Testis (tissue), 3 donors: ENCODE results near the gene BPIFA1. TPM values are rescaled to one million over a fixed set of nuclear protein-coding genes. Genes with fewer than 3 reads are reported as not detected.

ENCODE experiments used
- DNase-seq: peaks from one replicate; pipeline ENCODE4 v3.0.0-alpha.2; 2019
- H3K27ac ChIP-seq, 2 donors: fragments of 200-600 bp; sonication (generic); one replicate each; pipeline ENCODE4 v1.5.1; 2019
- H3K27me3 ChIP-seq: fragments of 200-600 bp; sonication (generic); one replicate; pipeline ENCODE4 v1.5.1; 2019
- H3K36me3 ChIP-seq: fragments of 200-600 bp; sonication (generic); one replicate; pipeline ENCODE4 v1.5.1; 2017; ENCODE audit warnings: low read depth; ENCODE audit errors: missing control alignments
- H3K4me1 ChIP-seq: fragments of 200-600 bp; sonication (generic); one replicate; pipeline ENCODE4 v1.5.1; 2019
- H3K4me3 ChIP-seq, 2 donors: fragments of 200-600 bp; sonication (generic); one replicate each; pipeline ENCODE4 v1.5.1; 2017 to 2019
- H3K9me3 ChIP-seq: fragments of 200-600 bp; sonication (generic); one replicate; pipeline ENCODE4 v1.5.1; 2017
- POLR2A ChIP-seq: fragments of 450-650 bp; IDR thresholded peaks from one replicate; pipeline ENCODE4 v1.6.1; 2017; ENCODE audit warnings: antibody characterized with exemption, mild to moderate bottlenecking, moderate library complexity
- WGBS, 2 donors: methylation state at CpG; one replicate each; pipeline ENCODE4 v1.1.5; 2018; 5-methylcytosine and 5-hydroxymethylcytosine counted together
- intact Hi-C: fragments of 100-400 bp; cut with DNase I; formaldehyde crosslinking; loops from one replicate; pipeline ENCODE4 v1.15.1; 2023; ENCODE audit warnings: low total_unique reads
- polyA plus RNA-seq: library from polyadenylated mRNA; stranded (reverse); fragments of 350-450 nt; fragmentation: Illumina TruSeq; extraction: RNeasy Lipid Tissue Mini Kit (QIAGEN cat#74804); gene quantifications from one replicate; pipeline ENCODE4 v1.2.3, GENCODE V29; 2014; ENCODE audit warnings: low read depth, low replicate concordance; ENCODE audit not compliant: insufficient read depth
- total RNA-seq, 2 donors: library from RNA; depleted of rRNA; stranded (reverse); fragments of >200 nt; gene quantifications; one replicate each; pipeline ENCODE4 v1.2.3, GENCODE V29; 2016
- TF ChIP-seq, protein P1 (sequence below), 3 experiments: fragments of 450-650 bp in 2 of 3; fragments of 200-600 bp in 1 of 3; sonication (generic) in 1 of 3; IDR thresholded peaks; one replicate each; pipeline ENCODE4 v1.5.1; 2016 to 2019; ENCODE audit warnings: antibody characterized with exemption in 3 of 3, mild to moderate bottlenecking in 2 of 3, moderate library complexity in 1 of 3

The BPIFA1 gene
- total and polyA plus RNA-seq, 3 donors from 2014 or later = 1.6 TPM; not detected in 2

DNA sequence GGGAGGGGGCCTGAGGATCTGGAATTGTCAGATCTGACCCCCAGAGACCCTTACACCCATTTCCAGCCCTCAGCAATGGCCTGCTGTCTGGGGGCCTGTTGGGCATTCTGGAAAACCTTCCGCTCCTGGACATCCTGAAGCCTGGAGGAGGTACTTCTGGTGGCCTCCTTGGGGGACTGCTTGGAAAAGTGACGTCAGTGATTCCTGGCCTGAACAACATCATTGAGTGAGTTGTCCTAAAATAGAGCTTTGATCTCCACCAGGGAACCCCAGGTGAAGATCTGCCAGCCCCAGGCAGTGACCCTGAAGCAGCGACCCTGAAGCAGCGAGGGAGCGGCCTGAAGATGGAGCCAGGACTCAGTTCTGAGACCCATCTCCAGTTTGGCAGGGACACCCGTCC lies 2.2 kb downstream of the BPIFA1 start:
- no peaks in the 10 kb centered on the region for H3K27me3 ChIP-seq

DNA sequence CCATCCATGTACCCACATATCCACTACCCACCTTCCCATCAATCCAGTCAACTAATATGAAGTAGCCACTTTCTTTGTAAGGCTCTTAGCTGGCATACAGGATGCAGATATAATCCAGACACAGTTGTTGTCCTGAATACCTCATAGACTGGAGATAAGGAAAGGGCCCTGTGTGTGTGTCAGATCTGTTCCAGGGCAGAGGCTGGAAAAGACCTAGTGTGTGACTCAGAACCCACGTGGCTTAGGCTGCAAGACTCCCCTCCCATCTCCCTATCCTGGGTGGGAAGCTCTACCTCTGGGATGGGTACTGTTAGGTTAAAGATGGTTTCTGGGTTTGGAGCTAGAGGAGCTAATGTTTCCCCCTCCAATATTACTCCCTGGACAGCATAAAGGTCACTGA lies 3.6 kb downstream of the BPIFA1 start:
- WGBS, 2 donors = 53 to 75% methylated on average over 1 of the region's 1 CpG
- Histone ChIP-seq H3K9me3 (no peaks in the 10 kb centered on the region), H3K27me3 (no peaks in the 10 kb centered on the region), H3K36me3 (no peaks in the 10 kb centered on the region), H3K4me1 (no peaks in the 10 kb centered on the region), H3K27ac (no peak overlapping the region), H3K4me3 (no peak overlapping the region)
- TF ChIP-seq, protein P1, sequence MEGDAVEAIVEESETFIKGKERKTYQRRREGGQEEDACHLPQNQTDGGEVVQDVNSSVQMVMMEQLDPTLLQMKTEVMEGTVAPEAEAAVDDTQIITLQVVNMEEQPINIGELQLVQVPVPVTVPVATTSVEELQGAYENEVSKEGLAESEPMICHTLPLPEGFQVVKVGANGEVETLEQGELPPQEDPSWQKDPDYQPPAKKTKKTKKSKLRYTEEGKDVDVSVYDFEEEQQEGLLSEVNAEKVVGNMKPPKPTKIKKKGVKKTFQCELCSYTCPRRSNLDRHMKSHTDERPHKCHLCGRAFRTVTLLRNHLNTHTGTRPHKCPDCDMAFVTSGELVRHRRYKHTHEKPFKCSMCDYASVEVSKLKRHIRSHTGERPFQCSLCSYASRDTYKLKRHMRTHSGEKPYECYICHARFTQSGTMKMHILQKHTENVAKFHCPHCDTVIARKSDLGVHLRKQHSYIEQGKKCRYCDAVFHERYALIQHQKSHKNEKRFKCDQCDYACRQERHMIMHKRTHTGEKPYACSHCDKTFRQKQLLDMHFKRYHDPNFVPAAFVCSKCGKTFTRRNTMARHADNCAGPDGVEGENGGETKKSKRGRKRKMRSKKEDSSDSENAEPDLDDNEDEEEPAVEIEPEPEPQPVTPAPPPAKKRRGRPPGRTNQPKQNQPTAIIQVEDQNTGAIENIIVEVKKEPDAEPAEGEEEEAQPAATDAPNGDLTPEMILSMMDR (IDR thresholded peaks at IDR 0.05) = no peak
- no peak for TF ChIP-seq POLR2A
- intact Hi-C loops = no loop called here
- DNase-seq = no peak

More for the DNA sequence above, 2.2 kb downstream of the BPIFA1 start:
- Histone ChIP-seq H3K36me3 (no peaks in the 10 kb centered on the region), H3K27ac (no peak overlapping the region), H3K4me1 (no peaks in the 10 kb centered on the region), H3K4me3 (no peak overlapping the region), H3K9me3 (no peaks in the 10 kb centered on the region)
- TF ChIP-seq, protein P1 (IDR thresholded peaks at IDR 0.05) = no peak
- TF ChIP-seq POLR2A = no peak
- DNase-seq = no peak
- intact Hi-C loops = no loop called here
- 83 to 86% methylated on average over 2 to 6 of the region's 6 CpGs for WGBS, 2 donors

DNA sequence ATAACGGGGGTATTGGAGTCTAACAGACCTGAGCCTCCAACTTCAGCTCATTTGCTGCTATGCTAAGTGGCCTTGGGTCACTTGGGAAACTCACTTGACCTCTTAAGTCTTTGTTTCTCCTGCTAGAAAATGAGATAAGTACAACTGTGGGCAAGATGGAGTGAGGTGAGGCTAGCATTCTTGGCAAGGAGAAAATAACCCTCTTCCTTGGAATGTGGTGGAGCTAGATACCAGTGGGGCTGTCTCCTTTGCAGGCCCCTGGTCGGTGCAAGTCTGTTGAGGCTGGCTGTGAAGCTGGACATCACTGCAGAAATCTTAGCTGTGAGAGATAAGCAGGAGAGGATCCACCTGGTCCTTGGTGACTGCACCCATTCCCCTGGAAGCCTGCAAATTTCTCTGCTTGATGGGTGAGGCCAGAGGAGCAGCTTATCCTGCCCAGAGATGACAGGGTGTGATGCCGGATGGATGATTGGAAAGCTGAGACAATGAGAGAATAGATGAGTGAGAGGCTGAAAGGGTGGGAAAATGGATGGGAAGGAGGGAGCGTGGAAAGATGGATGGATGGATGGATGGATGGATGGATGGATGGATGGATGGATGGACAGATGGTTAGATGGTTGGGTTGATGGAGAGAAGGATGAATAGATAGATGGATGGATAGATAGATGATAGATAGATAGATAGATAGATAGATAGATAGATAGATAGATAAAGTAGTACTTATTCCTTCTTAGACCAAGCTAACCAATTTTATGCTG lies 4.4 kb downstream of the BPIFA1 start:
- Histone ChIP-seq H3K4me1 (no peaks in the 10 kb centered on the region), H3K4me3 (no peak overlapping the region), H3K27ac (no peak overlapping the region), H3K9me3 (no peaks in the 10 kb centered on the region), H3K36me3 (no peaks in the 10 kb centered on the region), H3K27me3 (no peaks in the 10 kb centered on the region)
- 84% methylated on average over 3 to 4 of the region's 4 CpGs for WGBS, 2 donors
- intact Hi-C loops = no loop called here
- no peak for DNase-seq
- TF ChIP-seq, protein P1 (IDR thresholded peaks at IDR 0.05) = no peak
- TF ChIP-seq POLR2A = no peak

DNA sequence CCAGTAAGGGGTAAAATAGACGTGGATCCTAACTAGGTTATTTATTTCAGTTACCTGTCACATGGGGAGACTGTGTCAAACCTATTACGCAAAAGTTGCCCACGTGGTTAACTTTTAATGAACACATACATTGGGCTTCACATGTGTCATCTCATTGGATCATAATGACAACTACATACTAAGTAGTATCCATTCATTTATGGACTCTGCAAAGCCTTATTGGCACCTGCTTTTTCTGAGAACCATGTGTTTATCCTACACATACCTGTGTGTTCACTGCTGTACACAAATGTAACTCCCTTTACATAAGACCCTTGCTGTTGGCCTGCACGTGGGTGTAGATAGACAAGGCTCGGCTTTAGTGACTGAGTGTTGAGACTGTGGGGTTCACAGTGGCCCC lies 5.1 kb downstream of the BPIFA1 start:
- TF ChIP-seq POLR2A = no peak
- TF ChIP-seq, protein P1 (IDR thresholded peaks at IDR 0.05) = no peak
- no peak for DNase-seq
- 74 to 75% methylated on average over 5 of the region's 5 CpGs for WGBS, 2 donors
- Histone ChIP-seq H3K36me3 (no peaks in the 10 kb centered on the region), H3K4me1 (no peaks in the 10 kb centered on the region), H3K27ac (no peak overlapping the region), H3K4me3 (no peak overlapping the region), H3K9me3 (no peaks in the 10 kb centered on the region), H3K27me3 (no peaks in the 10 kb centered on the region)
- intact Hi-C loops = no loop called here
